Measurements from ENCODE around the gene CTDNEP1. TPM values are rescaled to one million over a fixed set of nuclear protein-coding genes. Genes with fewer than 3 reads are reported as not detected.

The CTDNEP1 gene
- total RNA-seq, 2 donors from 2014 or later, result 33.5 to 44.8 TPM

DNA sequence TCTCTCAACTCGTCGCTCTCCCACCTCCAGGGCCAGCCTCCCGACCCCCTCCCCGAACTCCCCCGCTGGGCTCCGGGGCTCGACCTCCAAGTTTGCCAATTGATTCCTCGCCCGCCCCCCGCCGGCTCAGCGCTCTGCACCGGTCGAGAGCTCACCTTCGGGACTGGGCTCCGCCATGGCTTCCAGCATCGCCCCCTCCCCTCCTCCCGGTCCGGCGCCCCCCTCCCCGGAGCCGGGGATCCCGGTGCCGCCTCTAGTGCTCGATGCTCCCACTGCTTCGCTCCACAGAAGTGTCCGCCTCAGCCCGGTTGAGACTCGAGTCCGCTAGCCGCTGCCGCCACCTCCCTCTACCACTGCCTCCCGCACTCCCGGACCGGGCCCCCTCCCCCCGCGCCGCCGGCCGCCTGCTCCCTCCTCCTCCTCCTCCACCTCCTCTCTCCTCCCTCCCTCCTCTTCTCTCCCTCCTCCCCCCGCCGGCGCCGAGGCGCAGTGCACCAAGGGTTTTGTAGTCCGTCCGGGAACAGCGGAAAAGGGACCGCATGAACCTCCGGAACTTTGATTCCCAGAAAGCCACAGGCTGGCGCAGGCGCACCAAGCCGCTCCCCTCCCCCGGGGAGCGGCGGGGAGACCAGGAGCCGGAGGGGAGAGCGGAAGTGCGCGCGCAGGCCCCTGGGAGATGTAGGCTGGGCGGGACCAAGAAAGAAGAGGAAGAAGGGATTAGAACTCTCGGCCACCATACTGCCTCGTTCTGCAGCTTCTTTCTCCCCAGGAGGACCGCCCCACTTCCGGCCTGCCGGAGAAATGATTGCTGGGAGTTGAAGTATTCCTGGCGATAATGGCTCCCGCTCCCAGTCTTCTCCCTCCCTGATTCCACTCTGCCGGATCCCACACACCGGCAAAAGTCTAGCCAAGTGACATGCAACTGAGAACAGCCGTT is 12.2 kb downstream of the CTDNEP1 start, which contains the start of gene PHF23:
PHF23 (minus strand) TSS at position 367 of the 937 bp plus-strand sequence; CDS start at position 189, 178 bp downstream.
- peak within 1 kb of the TSS; percentile 85 to 90 for H3K4me3 ChIP-seq
- WGBS, 2 donors, result 1% methylated on average over 37 to 70 of the region's 72 CpGs
- H3K27ac ChIP-seq, result peak within 1 kb of the TSS; percentile 78 to 98 (median 92)
- peak; percentile 99 for DNase-seq
- no peaks in the 10 kb centered on the region for H3K27me3 ChIP-seq
- peaks cover 61% of the 10 kb centered on the region for H3K4me1 ChIP-seq
- TF ChIP-seq POLR2A (IDR thresholded peaks at IDR 0.05), result peak in 2 of 3 donors; percentile 70 to 79
- TF ChIP-seq, protein P1, sequence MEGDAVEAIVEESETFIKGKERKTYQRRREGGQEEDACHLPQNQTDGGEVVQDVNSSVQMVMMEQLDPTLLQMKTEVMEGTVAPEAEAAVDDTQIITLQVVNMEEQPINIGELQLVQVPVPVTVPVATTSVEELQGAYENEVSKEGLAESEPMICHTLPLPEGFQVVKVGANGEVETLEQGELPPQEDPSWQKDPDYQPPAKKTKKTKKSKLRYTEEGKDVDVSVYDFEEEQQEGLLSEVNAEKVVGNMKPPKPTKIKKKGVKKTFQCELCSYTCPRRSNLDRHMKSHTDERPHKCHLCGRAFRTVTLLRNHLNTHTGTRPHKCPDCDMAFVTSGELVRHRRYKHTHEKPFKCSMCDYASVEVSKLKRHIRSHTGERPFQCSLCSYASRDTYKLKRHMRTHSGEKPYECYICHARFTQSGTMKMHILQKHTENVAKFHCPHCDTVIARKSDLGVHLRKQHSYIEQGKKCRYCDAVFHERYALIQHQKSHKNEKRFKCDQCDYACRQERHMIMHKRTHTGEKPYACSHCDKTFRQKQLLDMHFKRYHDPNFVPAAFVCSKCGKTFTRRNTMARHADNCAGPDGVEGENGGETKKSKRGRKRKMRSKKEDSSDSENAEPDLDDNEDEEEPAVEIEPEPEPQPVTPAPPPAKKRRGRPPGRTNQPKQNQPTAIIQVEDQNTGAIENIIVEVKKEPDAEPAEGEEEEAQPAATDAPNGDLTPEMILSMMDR (IDR thresholded peaks at IDR 0.05), result peak in 4 of 7 experiments; percentile 18 to 47 (median 42)
- no peaks in the 10 kb centered on the region for H3K9me3 ChIP-seq
- intact Hi-C loops (cut with DNase I), result no loop called here
- ATAC-seq, result peak; percentile 76
- H3K36me3 ChIP-seq (replicated peaks in 1 of 2; ENCODE audit: insufficient read depth in 1 of 2, low read depth in 2 of 2), result peaks cover 0 to 2% of the 10 kb centered on the region in 2 donors

DNA sequence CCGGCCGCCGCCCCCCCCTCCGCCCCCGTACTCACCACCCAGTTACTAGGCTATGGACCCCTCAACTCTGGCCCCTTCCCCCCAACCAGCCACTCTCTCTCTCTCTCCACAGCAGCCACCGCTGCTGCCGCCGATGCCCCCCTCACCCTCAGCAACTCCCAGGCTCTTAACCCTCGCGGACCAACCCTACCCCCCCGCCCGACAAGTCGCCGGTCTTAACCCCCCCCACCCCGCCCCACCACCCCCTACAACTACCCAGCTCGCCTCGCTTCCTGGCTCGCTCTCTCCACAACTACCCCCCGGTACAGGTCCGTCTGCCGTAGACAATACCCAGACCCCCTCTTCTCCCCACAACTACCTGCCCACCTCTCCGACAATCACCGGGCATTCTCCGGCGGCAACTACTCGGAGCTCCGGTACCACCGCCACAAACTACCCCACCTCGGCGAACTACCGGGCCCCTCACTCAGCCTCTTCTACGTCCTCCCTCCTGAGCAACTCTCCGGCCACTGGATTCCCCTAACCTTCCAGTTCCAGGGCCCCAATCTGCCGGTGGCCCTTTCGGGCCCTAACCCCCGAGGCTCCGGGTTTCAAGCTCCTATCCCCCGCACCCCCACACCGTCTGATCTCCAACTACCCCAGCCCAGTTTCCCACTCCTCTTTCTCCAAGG is 13.0 kb downstream of the CTDNEP1 start:
- peak in 2 of 4 donors; percentile 36 to 44 for DNase-seq
- intact Hi-C loops (cut with DNase I), result no loop called here
- WGBS, 2 donors, result 0 to 1% methylated on average over 28 to 31 of the region's 39 CpGs

DNA sequence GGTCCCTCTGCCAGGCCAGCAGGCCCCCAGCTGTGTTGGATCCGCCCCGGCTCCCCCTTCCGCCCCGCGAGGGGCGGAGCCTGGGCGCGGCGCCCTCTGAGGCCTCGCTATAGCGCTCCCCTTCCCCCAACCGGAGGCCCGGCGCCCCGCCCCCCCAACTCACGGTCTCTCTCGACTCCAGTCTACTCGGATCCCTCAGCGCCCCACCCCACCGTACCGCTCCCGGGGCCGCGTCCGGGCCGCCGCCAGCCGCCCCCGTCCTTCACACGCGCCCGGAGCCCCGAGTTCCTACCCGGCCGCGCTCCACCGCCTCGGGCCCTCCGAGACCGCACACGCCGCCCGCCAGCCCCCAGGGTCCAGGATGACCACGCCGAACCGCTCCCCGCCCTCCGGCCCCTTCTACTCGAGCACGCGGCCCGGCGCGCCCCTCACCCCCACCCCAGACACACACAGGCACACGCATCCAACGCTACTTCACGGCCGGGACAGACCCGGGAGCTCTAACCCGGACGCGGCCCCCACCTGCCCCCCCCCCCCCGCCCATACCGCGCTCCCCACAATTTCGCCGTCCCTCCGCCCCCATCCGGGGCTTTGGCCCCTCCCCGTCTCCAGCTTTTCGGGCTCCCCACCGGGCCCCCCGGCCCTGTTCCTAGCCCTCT is 13.6 kb downstream of the CTDNEP1 start:
- intact Hi-C loops (cut with DNase I), result no loop called here
- Histone ChIP-seq H3K4me1 (peaks cover 59% of the 10 kb centered on the region), H3K27me3 (no peaks in the 10 kb centered on the region), H3K36me3 (replicated peaks in 1 of 2; ENCODE audit: insufficient read depth in 1 of 2, low read depth in 2 of 2) (peaks cover 0 to 2% of the 10 kb centered on the region in 2 donors), H3K27ac (peak overlapping the region; percentile 78 to 93 (median 87)), H3K9me3 (no peaks in the 10 kb centered on the region), H3K4me3 (peak overlapping the region; percentile 85 to 90)
- TF ChIP-seq, protein P1 (IDR thresholded peaks at IDR 0.05), result no peak
- no peak for TF ChIP-seq POLR2A (IDR thresholded peaks at IDR 0.05)
- 0 to 1% methylated on average over 20 to 42 of the region's 73 CpGs for WGBS, 2 donors
- DNase-seq, result peak; percentile 76 to 86 (median 82)
- no peak for ATAC-seq

More for the DNA sequence above, 13.0 kb downstream of the CTDNEP1 start:
- H3K9me3 ChIP-seq, result no peaks in the 10 kb centered on the region
- peak overlapping the region; percentile 78 to 93 (median 87) for H3K27ac ChIP-seq
- H3K4me3 ChIP-seq, result peak overlapping the region; percentile 85 to 90
- no peak for ATAC-seq
- TF ChIP-seq POLR2A (IDR thresholded peaks at IDR 0.05), result no peak
- TF ChIP-seq, protein P1 (IDR thresholded peaks at IDR 0.05), result no peak
- peaks cover 0 to 2% of the 10 kb centered on the region in 2 donors for H3K36me3 ChIP-seq (replicated peaks in 1 of 2; ENCODE audit: insufficient read depth in 1 of 2, low read depth in 2 of 2)
- no peaks in the 10 kb centered on the region for H3K27me3 ChIP-seq
- H3K4me1 ChIP-seq, result peaks cover 56% of the 10 kb centered on the region

DNA sequence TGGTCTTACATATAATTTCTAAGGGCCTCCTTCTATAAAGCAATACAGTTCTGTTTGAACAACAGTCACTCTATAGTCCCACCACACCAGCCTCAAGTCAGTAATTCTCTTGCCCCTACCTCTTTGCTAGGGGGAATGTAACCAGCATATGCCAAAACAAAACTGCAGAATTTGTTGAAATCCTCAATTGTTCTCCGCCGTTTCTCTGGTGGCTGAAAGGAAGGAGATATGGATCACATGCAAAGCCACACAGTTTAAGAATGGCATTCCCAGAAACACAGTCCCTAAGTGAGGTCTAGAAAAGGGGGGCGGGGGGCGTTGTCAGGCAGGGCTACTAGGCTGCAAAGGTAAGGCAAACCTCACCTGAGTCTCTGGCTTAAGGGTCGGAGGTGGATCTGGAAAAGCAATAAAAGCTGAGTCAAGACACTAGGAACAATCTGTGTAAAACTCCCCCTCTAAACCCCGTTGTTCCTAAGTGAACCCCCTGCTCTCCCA is 14.2 kb downstream of the CTDNEP1 start:
- peaks cover 0 to 2% of the 10 kb centered on the region in 2 donors for H3K36me3 ChIP-seq (replicated peaks in 1 of 2; ENCODE audit: insufficient read depth in 1 of 2, low read depth in 2 of 2)
- H3K4me1 ChIP-seq, result peaks cover 65% of the 10 kb centered on the region
- TF ChIP-seq, protein P1 (IDR thresholded peaks at IDR 0.05), result no peak
- TF ChIP-seq POLR2A (IDR thresholded peaks at IDR 0.05), result peak in 2 of 3 donors; percentile 17 to 34
- ATAC-seq (no peak), DNase-seq (no peak)
- no peak overlapping the region for H3K4me3 ChIP-seq
- no peaks in the 10 kb centered on the region for H3K27me3 ChIP-seq
- no peaks in the 10 kb centered on the region for H3K9me3 ChIP-seq
- 15 to 20% methylated on average over 6 of the region's 6 CpGs for WGBS, 2 donors
- intact Hi-C loops (cut with DNase I), result no loop called here
- H3K27ac ChIP-seq, result peak overlapping the region; percentile 78 to 93 (median 87)
